A673 (cell line): ENCODE results near the gene TMEM132C.

Experiments
- CTCF ChIP-seq: fragments of 300-800, 200-600 bp; sonication (generic); conservative IDR thresholded peaks from 2 replicates; pipeline ENCODE4 v1.5.1; 2017; ENCODE audit warnings: low read depth, mild to moderate bottlenecking, antibody characterized with exemption, low read length, moderate library complexity, mixed read lengths
- EZH2 ChIP-seq: fragments of 200-600 bp; sonication (generic); IDR thresholded peaks from 2 replicates; pipeline ENCODE4 v1.6.1; 2017; ENCODE audit warnings: borderline replicate concordance, low read depth, mild to moderate bottlenecking, mixed read lengths, antibody characterized with exemption, low read length; ENCODE audit not compliant: poor library complexity, severe bottlenecking

- TF ChIP-seq CTCF: peak; percentile 55
- no peak for TF ChIP-seq EZH2
These were observed 404.6 kb downstream of the TMEM132C start for GRCh38 chr12:128671528-128672042.
